Activated naive CD8-positive, alpha-beta T cell treated with anti-CD3 and anti-CD28 coated beads, Interleukin-2, amount 50 U/mL, for 16 hours (primary cell): ENCODE data around the gene TOGARAM1.

Source experiments
- DNase-seq: peaks from one replicate; pipeline ENCODE4 v3.0.0-alpha.2; 2020; ENCODE audit warnings: low read depth, low spot score

TOGARAM1 gene

DNA sequence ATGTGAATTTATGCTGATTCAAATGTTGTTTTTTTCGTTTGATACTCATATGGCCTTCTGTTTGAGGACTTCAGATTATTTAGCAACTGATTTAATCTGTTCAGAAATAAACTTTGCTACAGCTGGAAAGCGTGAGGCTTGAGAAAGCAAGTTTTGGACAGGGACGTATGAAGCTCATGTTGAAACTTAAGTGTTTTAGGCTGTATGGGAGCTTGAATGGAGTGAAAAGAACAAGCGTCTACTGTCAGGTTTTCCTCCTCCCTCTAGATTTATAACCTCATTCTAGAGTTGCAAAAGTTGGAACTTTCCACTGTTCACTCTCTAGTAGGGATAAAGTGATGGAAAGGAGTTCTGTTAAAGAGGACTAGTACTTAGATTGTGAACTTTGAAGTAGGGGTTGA, 123.0 kb downstream of the TOGARAM1 start:
- no peak for DNase-seq

DNA sequence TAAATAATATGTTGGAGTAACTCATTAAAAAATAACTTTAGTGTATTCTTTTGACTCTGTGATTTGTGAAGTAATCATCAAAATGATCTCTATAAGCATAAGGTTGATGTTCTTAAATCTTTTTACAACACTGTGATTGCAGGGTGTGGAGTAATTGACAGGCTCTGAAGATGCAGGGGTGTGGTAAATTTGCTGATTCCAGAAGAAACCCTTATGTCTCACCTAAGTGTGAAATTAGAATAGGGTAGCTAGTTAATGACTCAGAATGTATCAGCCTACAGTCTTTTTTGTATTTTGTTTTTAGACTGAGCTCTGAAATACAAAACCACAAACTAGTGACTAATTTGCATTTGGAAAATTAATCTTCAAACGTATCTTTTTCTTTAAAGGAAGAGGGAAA, 127.8 kb downstream of the TOGARAM1 start:
- no peak for DNase-seq

DNA sequence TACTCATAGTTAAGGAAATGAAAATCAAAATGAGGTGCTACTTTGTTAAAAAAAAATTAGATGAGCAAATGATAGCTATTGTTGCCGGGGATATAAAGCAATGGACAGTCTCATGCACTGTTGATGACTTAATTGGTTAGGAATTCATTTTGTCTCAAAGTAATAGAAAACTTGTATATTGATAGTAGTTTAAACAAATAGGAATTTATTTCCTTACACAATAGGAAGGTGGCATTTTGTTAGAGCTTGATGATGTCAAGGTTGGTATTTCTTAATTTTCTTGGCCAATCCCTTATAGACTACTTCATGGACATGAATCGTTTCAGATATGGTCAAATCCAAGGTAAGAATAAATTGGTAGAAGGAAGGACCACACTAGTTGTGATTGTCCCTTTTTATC, 129.7 kb downstream of the TOGARAM1 start:
- DNase-seq = no peak

DNA sequence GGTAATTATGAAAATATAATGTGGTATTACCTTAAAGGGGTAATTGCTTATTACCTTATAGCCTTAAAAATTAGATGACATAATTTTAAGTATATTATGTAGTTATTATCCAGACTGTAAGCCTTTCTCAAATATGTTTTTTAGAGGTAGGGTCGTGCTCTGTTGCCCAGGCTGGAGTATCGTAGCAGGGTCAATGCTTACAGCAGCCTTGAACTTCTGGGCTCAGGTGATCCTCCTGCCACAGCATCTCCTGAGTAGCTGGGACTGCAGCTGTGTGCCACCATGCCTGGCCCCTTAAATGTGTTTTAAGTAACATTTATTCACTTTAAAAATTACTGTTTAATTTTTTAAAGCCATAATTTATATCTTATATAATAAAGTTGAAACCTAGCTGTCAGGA, 132.3 kb downstream of the TOGARAM1 start:
- no peak for DNase-seq

DNA sequence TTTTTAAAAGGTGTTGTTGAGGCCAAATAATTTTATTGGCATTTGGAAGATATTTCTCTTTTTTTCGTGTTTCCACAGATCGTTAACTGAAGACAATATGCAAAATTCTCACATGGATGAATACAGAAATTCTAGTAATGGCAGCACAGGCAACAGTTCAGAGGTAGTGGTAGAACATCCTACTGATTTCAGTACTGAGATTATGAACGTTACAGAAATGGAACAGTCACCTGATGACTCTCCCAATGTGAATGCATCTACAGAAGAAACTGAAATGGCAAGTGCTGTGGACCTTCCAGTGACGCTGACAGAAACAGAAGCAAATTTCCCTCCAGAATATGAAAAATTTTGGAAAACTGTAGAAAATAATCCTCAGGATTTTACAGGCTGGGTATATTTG, 133.2 kb downstream of the TOGARAM1 start:
- no peak for DNase-seq

GRCh38 chr14:45096218-45096617, 134.2 kb downstream of the TOGARAM1 start:
- DNase-seq = no peak

DNA sequence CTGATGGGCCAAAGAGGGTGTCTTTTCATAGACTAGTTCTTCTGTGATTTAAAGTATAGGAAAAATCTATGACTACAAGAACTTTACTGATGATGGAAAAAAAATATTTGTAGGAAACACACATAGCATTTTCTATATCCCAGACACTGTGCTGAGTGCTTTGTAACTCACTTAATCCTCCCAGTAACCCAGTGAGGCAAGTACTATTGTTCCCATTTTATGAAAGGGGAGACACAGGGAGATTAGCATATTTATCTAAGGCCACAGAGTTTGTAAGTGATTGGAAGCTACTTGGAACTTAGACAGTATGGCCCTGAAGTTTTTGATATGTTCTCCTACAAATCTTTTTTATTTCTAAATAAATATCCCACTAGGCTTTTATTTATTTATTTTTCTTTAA, 141.8 kb downstream of the TOGARAM1 start:
- no peak for DNase-seq

DNA sequence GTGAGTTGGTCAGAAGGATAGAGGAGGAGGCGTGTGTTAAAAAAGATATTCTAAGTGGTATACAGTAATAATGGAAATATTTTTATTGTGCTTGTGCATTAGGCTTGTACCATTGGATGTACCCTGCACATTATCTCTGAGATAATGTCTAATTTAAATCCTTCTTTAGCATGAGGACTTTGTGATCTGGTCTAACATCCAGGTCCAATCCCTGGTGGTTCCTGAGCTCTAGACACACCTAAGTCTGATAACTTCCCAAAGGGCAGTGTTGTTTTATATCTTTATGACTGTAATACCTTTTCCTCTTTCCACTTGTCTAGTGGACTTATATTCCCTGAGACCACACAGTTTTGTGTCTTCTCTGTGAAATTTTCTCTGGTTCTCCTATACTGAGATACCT, 142.6 kb downstream of the TOGARAM1 start:
- no peak for DNase-seq

GRCh38 chr14:45112896-45113781, 151.1 kb downstream of the TOGARAM1 start:
- no peak for DNase-seq

GRCh38 chr14:45114327-45114726, 152.3 kb downstream of the TOGARAM1 start:
- no peak for DNase-seq

- DNase-seq = no peak
Observed at GRCh38 chr14:45118594-45118993, 156.6 kb downstream of the TOGARAM1 start.

DNA sequence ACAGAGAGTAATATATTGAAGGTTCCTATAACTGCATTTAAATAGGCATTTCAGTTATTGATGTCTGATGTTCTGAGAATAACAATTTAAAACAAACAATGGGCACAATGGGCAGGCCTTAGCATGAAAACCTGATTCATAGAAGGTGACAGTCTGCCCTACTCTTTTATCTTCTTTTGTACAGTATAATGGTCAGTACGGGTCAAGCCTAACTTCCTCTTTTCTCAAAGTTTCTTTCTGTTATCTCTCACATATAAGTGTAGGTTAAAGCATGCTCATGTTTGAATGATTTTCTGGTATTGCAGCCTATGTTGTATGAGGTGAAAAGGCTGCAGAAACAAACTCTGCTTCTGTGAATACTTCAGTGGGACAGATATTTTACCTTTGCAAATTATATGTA, 158.1 kb downstream of the TOGARAM1 start:
- no peak for DNase-seq

DNA sequence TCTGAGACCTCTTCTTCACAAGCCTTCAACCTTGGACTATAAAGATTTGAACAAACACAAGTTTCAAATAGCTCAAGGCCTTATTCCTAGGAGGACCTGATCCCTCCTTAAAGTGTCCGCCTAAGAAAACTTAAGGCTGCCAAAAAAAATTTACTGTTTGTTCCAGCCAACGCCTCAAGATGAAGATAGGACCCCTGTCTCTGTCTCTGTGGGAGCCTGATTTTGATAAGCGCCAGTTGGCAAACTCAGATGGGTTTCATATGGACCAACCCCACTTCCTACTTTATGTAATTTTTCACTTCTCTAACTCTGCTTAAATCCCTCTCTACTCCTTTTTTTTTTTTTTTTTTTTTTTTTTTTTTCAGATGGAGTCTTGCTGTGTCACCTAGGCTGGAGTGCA, 161.3 kb downstream of the TOGARAM1 start:
- DNase-seq = no peak
